Mesendoderm (in vitro differentiated cells): ENCODE data around the gene BEND7.
A peak's percentile ranks its signal among the peaks of the same experiment; 100 is the strongest.

Source experiments
- DNase-seq: peaks from one replicate; pipeline ENCODE4 v3.0.0; 2013
- H2AK5ac ChIP-seq: 2 replicates; pipeline ENCODE4 v1.6.1; 2013; ENCODE audit warnings: low read length, inconsistent platforms
- H2BK120ac ChIP-seq: 2 replicates; pipeline ENCODE4 v1.6.1; 2013; ENCODE audit warnings: low read depth, mild to moderate bottlenecking, low read length, moderate library complexity, mixed read lengths
- H2BK15ac ChIP-seq: replicated peaks from 2 replicates; pipeline ENCODE4 v1.6.1; 2013; ENCODE audit warnings: low read depth, mild to moderate bottlenecking, moderate library complexity
- H2BK5ac ChIP-seq: 2 replicates; pipeline ENCODE4 v1.6.1; 2013; ENCODE audit warnings: low read length, inconsistent platforms
- H3K18ac ChIP-seq: 2 replicates; pipeline ENCODE4 v1.6.1; 2013; ENCODE audit warnings: mild to moderate bottlenecking, low read length, mixed read lengths
- H3K23ac ChIP-seq: one replicate; pipeline ENCODE4 v1.6.1; 2013; ENCODE audit warnings: low read length
- H3K27ac ChIP-seq: 2 replicates; pipeline ENCODE4 v1.5.1; 2013; ENCODE audit warnings: low read depth, mild to moderate bottlenecking, inconsistent platforms, low read length, moderate library complexity
- H3K27me3 ChIP-seq: 2 replicates; pipeline ENCODE4 v1.6.1; 2013; ENCODE audit warnings: low read length, control low read depth, mild to moderate bottlenecking, inconsistent platforms; ENCODE audit not compliant: insufficient read depth, poor library complexity
- H3K36me3 ChIP-seq: 2 replicates; pipeline ENCODE4 v1.6.1; 2013; ENCODE audit warnings: low read length, inconsistent platforms; ENCODE audit not compliant: control insufficient read depth, insufficient read depth
- H3K4ac ChIP-seq: one replicate; pipeline ENCODE4 v1.6.1; 2013; ENCODE audit warnings: low read depth, mild to moderate bottlenecking, low read length, moderate library complexity
- H3K4me1 ChIP-seq: 2 replicates; pipeline ENCODE4 v1.6.1; 2013; ENCODE audit warnings: low read depth, low read length, inconsistent platforms; ENCODE audit not compliant: control insufficient read depth
- H3K4me2 ChIP-seq: 2 replicates; pipeline ENCODE4 v1.6.1; 2013; ENCODE audit warnings: low read length
- H3K4me3 ChIP-seq: 2 replicates; pipeline ENCODE4 v1.5.1; 2013; ENCODE audit warnings: mild to moderate bottlenecking, low read length
- H3K56ac ChIP-seq: one replicate; pipeline ENCODE4 v1.6.1; 2013; ENCODE audit warnings: low read length
- H3K79me1 ChIP-seq: 2 replicates; pipeline ENCODE4 v1.6.1; 2013; ENCODE audit warnings: low read length, inconsistent platforms
- H3K79me2 ChIP-seq: 2 replicates; pipeline ENCODE4 v1.6.1; 2013; ENCODE audit warnings: mild to moderate bottlenecking, low read length; ENCODE audit not compliant: control insufficient read depth, insufficient read depth
- H3K9ac ChIP-seq: 2 replicates; pipeline ENCODE4 v1.6.1; 2013; ENCODE audit warnings: low read length, inconsistent platforms
- H4K5ac ChIP-seq: one replicate; pipeline ENCODE4 v1.6.1; 2013; ENCODE audit warnings: low read length
- H4K8ac ChIP-seq: one replicate; pipeline ENCODE4 v1.6.1; 2013; ENCODE audit warnings: low read depth, mild to moderate bottlenecking, control low read depth, low read length, moderate library complexity
- WGBS: extraction: QIAGEN DNeasy Blood & Tissue Kit; methylation state at CpG from one replicate; pipeline ENCODE4 v1.1.7; 2013; ENCODE audit warnings: low lambda C conversion rate, missing lambda C conversion rate; ENCODE audit not compliant: insufficient coverage; ENCODE audit errors: extremely low coverage; 5-methylcytosine and 5-hydroxymethylcytosine counted together

BEND7 gene

DNA sequence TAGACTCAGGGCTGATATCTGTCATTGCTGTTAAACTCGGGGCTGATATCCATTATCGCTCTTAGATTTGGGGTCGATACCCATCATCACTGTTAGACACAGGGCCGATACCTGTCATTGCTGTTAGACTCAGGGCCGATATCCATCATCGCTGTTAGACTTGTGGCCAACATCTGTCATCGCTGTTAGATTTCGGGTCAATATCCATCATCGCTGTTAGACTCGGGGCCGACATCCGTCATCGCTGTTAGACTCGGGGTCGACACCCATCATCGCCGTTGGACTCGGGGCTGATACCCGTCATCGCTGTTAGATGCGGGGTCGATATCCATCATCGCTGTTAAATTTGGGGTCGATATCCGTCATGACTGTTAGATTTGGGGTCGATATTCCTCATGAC is 54.8 kb downstream of the BEND7 start:
- Histone ChIP-seq H3K4me2 (no peak overlapping the region), H2BK15ac (no peak overlapping the region), H2BK5ac (no peak overlapping the region), H2AK5ac (no peak overlapping the region), H3K27me3 (no peaks in the 10 kb centered on the region), H3K23ac (no peak overlapping the region), H3K36me3 (no peaks in the 10 kb centered on the region), H3K4me3 (no peak overlapping the region), H3K4ac (no peak overlapping the region), H3K79me2 (no peaks in the 10 kb centered on the region), H3K79me1 (no peaks in the 10 kb centered on the region), H3K27ac (no peak overlapping the region), H4K8ac (no peak overlapping the region), H2BK120ac (no peak overlapping the region), H4K5ac (no peak overlapping the region), H3K9ac (no peak overlapping the region), H3K56ac (no peak overlapping the region), H3K4me1 (no peaks in the 10 kb centered on the region), H3K18ac (no peak overlapping the region)
- no peak for DNase-seq
- WGBS, result no CpG with 5 or more reads among the region's 26 CpGs

DNA sequence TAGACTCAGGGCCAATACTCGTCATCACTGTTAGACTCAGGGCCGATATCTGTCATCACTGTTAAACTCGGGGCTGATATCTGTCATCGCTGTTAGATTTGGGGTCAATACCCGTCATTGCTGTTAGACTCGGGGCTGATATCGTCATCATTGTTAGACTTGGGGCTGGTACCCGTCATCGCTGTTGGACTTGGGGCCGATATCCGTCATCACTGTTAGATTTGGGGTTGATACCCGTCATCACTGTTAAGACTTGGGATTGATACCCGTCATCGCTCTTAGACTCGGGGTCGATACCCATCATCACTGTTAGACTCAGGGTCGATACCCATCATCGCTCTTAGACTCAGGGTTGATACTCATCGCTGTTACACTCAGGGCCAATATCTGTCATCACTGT is 56.5 kb downstream of the BEND7 start:
- no peaks in the 10 kb centered on the region for H3K79me1 ChIP-seq
- H3K4ac ChIP-seq, result no peak overlapping the region
- H3K27me3 ChIP-seq, result no peaks in the 10 kb centered on the region
- no peak overlapping the region for H2BK120ac ChIP-seq
- no CpG with 5 or more reads among the region's 19 CpGs for WGBS
- no peak overlapping the region for H3K27ac ChIP-seq
- no peak overlapping the region for H2AK5ac ChIP-seq
- no peak overlapping the region for H3K4me2 ChIP-seq
- no peak overlapping the region for H2BK5ac ChIP-seq
- no peak overlapping the region for H4K5ac ChIP-seq
- no peak overlapping the region for H3K23ac ChIP-seq
- no peaks in the 10 kb centered on the region for H3K79me2 ChIP-seq
- no peak overlapping the region for H4K8ac ChIP-seq
- H3K36me3 ChIP-seq, result no peaks in the 10 kb centered on the region
- H3K4me1 ChIP-seq, result no peaks in the 10 kb centered on the region
- H3K9ac ChIP-seq, result no peak overlapping the region
- H3K56ac ChIP-seq, result no peak overlapping the region
- DNase-seq, result no peak
- no peak overlapping the region for H3K4me3 ChIP-seq
- no peak overlapping the region for H3K18ac ChIP-seq
- no peak overlapping the region for H2BK15ac ChIP-seq

DNA sequence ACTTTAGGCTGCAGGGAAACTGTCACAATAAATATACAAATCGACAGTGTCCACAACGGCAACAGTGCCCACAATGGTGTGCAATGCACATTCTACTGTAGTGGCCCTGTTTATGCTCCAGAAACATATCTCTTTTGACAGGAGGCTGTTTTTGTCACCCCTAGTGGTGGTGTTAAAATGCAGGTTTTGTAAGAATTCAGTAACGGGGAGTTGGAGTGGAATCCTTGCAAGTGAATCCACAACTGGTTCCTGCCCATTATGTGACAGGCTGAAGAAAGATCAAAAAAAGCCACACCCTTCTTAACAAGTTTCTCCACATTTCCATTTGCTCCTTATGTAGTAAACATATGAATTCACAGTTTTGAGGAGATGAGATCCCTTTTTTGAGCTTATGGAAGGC is 58.5 kb downstream of the BEND7 start:
- Histone ChIP-seq H4K5ac (no peak overlapping the region), H3K23ac (no peak overlapping the region), H3K4me3 (no peak overlapping the region), H2BK15ac (no peak overlapping the region), H3K79me1 (no peaks in the 10 kb centered on the region), H3K9ac (no peak overlapping the region), H3K79me2 (no peaks in the 10 kb centered on the region), H3K18ac (no peak overlapping the region), H3K4me2 (no peak overlapping the region), H2AK5ac (no peak overlapping the region), H3K27me3 (no peaks in the 10 kb centered on the region), H3K4me1 (no peaks in the 10 kb centered on the region), H3K27ac (no peak overlapping the region), H2BK120ac (no peak overlapping the region), H3K36me3 (no peaks in the 10 kb centered on the region), H3K56ac (no peak overlapping the region), H2BK5ac (no peak overlapping the region), H3K4ac (no peak overlapping the region), H4K8ac (no peak overlapping the region)
- peak; percentile 8 for DNase-seq
- WGBS, result no CpG with 5 or more reads among the region's 3 CpGs

DNA sequence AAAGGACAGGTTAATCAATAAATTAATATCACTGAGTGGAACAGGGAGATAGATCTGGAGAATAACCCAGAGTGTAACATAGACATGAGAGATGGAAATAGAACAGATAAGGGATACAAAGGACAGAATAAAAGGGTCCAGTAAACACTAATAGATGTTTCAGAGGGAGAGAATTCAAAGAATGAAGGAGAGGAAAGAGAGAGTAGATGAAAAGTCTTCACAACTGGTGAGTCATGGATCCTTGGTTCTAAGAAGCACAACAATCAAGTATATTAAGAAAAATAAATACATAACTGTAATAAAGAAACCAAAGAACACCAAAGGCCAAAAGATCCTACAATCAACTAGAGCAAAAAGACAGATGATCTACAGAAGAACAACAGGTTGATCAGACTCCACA is 66.3 kb downstream of the BEND7 start:
- Histone ChIP-seq H2BK120ac (no peak overlapping the region), H3K79me1 (no peaks in the 10 kb centered on the region), H3K27ac (no peak overlapping the region), H3K79me2 (no peaks in the 10 kb centered on the region), H4K5ac (no peak overlapping the region), H2AK5ac (no peak overlapping the region), H3K23ac (no peak overlapping the region), H3K18ac (no peak overlapping the region), H2BK15ac (no peak overlapping the region), H3K36me3 (no peaks in the 10 kb centered on the region), H3K9ac (no peak overlapping the region), H4K8ac (no peak overlapping the region), H3K4ac (no peak overlapping the region), H3K4me1 (no peaks in the 10 kb centered on the region), H2BK5ac (no peak overlapping the region), H3K4me3 (no peak overlapping the region), H3K56ac (no peak overlapping the region), H3K4me2 (no peak overlapping the region), H3K27me3 (no peaks in the 10 kb centered on the region)
- no peak for DNase-seq

DNA sequence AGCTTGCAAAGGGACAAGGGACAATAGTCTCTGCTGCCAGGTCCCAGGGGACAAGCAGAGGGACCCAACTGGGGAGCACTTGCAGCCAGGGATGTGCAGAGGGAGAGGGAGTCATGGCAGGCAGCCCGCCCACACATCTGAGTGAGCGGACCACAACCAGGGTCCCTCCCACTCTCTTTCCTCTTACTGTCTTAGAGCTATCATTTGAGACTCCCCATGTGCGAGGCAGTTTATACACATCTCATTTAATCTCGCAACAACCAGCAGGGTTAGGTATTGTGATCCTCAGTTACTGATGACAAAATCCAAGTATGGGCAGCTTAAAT is 70.2 kb downstream of the BEND7 start:
- Histone ChIP-seq H3K4me3 (no peak overlapping the region), H3K4ac (no peak overlapping the region), H2BK5ac (no peak overlapping the region), H3K9ac (no peak overlapping the region), H3K27me3 (no peaks in the 10 kb centered on the region), H2AK5ac (no peak overlapping the region), H3K36me3 (no peaks in the 10 kb centered on the region), H3K27ac (no peak overlapping the region), H3K79me2 (no peaks in the 10 kb centered on the region), H3K18ac (no peak overlapping the region), H4K8ac (no peak overlapping the region), H3K4me1 (no peaks in the 10 kb centered on the region), H3K23ac (no peak overlapping the region), H2BK120ac (no peak overlapping the region), H4K5ac (no peak overlapping the region), H2BK15ac (no peak overlapping the region), H3K4me2 (no peak overlapping the region), H3K79me1 (no peaks in the 10 kb centered on the region), H3K56ac (no peak overlapping the region)
- WGBS, result no CpG with 5 or more reads among the region's 4 CpGs
- DNase-seq, result no peak

DNA sequence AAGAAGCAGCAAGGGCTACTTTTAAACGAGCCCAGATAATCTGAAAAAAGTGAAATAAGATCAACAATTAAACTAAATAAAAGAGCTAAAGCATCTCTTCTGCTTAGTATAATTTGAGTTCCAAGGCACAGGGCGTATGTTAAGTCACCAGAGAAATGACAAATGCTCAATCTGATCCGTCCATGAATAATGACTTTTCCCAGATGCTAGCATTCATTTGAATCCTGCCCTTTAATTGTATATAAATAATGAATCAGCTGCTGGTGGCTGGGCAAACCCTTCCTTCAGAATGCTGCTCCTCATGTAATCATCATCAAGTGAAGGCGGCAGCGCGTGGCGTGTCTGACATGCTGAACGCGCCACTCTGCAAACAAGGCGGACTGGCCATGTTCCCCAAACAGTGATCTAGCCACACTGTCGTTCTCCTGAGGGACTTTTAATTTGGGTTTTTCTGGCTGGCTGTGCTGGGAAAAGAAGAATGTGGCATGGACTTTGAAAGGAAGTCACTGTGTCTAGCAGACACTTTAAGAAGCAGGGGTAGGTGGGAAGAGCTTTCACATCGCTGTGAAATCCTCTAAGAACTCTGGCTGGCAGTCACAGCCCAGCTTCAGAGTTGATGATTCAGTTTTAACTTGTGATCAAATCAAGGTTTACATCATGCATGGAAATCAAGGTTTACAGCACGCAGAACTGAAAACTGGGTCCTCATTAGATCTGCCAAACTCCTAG is 70.7 kb downstream of the BEND7 start:
- Histone ChIP-seq H4K5ac (no peak overlapping the region), H3K36me3 (no peaks in the 10 kb centered on the region), H3K79me2 (no peaks in the 10 kb centered on the region), H3K9ac (no peak overlapping the region), H3K27me3 (no peaks in the 10 kb centered on the region), H3K4me3 (no peak overlapping the region), H2AK5ac (no peak overlapping the region), H4K8ac (no peak overlapping the region), H2BK120ac (no peak overlapping the region), H3K4ac (no peak overlapping the region), H2BK5ac (no peak overlapping the region), H3K18ac (no peak overlapping the region), H3K4me1 (no peaks in the 10 kb centered on the region), H3K4me2 (no peak overlapping the region), H2BK15ac (no peak overlapping the region), H3K27ac (no peak overlapping the region), H3K79me1 (no peaks in the 10 kb centered on the region), H3K23ac (no peak overlapping the region), H3K56ac (no peak overlapping the region)
- WGBS, result no CpG with 5 or more reads among the region's 13 CpGs
- no peak for DNase-seq
